Panc1 (cell line): ENCODE data around the gene ZCCHC7. TPM values are rescaled to one million over a fixed set of nuclear protein-coding genes. Genes with fewer than 3 reads are reported as not detected.

Source experiments
- ATAC-seq: fragments of 200-7000 bp; cut with Tn5 transposase; 2 replicates; pipeline ENCODE4 v1.9.1; 2020; ENCODE audit warnings: mild to moderate bottlenecking, moderate library complexity
- BruUV-seq: library from RNA; stranded (reverse); fragments of 400-500 nt; replicated peaks from 2 replicates; lab custom pipeline; 2021; lab: Mats Ljungman, UMichigan
- CTCF ChIA-PET: fragments of 300-600 bp; sonication (Branson Sonifier 250); formaldehyde crosslinking; loops from one replicate; lab custom pipeline; 2022; ENCODE audit warnings: antibody characterized with exemption; lab: Charles Lee
- POLR2A ChIA-PET: fragments of 300-600 bp; sonication (Branson Sonifier 250); formaldehyde crosslinking; loops from one replicate; lab custom pipeline; 2022; ENCODE audit warnings: antibody characterized with exemption; lab: Charles Lee
- DNase-seq: peaks from one replicate; pipeline ENCODE4 v3.0.0-alpha.2; 2010; ENCODE audit warnings: low read depth, low spot score
- H3K27ac ChIP-seq: 2 replicates; pipeline ENCODE4 v1.5.1; 2011; ENCODE audit warnings: mild to moderate bottlenecking, low read length, inconsistent platforms
- H3K27me3 ChIP-seq: fragments of 200-500 bp; sonication (Bioruptor generic); 2 replicates; pipeline ENCODE4 v1.6.0; 2014; ENCODE audit warnings: low read length, inconsistent platforms; ENCODE audit not compliant: control insufficient read depth, insufficient read depth
- H3K36me3 ChIP-seq: fragments of 200-500 bp; sonication (Bioruptor generic); 2 replicates; pipeline ENCODE4 v1.5.1; 2014; ENCODE audit warnings: inconsistent platforms, mild to moderate bottlenecking, low read length, moderate library complexity; ENCODE audit not compliant: control insufficient read depth, insufficient read depth
- H3K4me1 ChIP-seq: 2 replicates; pipeline ENCODE4 v1.5.1; 2011; ENCODE audit warnings: inconsistent platforms, mild to moderate bottlenecking, low read length, moderate library complexity; ENCODE audit not compliant: control insufficient read depth, insufficient read depth
- H3K4me3 ChIP-seq, 2 experiments: 2 replicates each; pipeline ENCODE4 v1.5.1; 2011 to 2012; ENCODE audit warnings: low read depth in 2 of 2, low read length in 2 of 2, mild to moderate bottlenecking in 2 of 2, inconsistent platforms in 1 of 2, moderate library complexity in 1 of 2
- H3K9me3 ChIP-seq: fragments of 200-500 bp; sonication (Bioruptor generic); 2 replicates; pipeline ENCODE4 v1.5.1; 2014; ENCODE audit warnings: low read depth, mild to moderate bottlenecking, inconsistent platforms, low read length, moderate library complexity; ENCODE audit not compliant: control insufficient read depth, insufficient read depth
- CTCF ChIP-seq: fragments of 450-650 bp; IDR thresholded peaks from 2 replicates; pipeline ENCODE4 v1.5.1; 2017; ENCODE audit warnings: mild to moderate bottlenecking
- POLR2AphosphoS5 ChIP-seq: IDR thresholded peaks from 2 replicates; pipeline ENCODE4 v1.6.1; 2012; ENCODE audit warnings: mild to moderate bottlenecking, low read depth, low read length, moderate library complexity
- REST ChIP-seq, 2 experiments: IDR thresholded peaks; 2 replicates each; pipeline ENCODE4 v1.6.1; 2011 to 2012; ENCODE audit warnings: low read depth in 2 of 2, control low read depth in 1 of 2, low read length in 1 of 2, mild to moderate bottlenecking in 1 of 2, moderate library complexity in 1 of 2; ENCODE audit not compliant: insufficient read depth in 1 of 2
- SIN3A ChIP-seq: IDR thresholded peaks from 2 replicates; pipeline ENCODE4 v1.6.1; 2012; ENCODE audit warnings: low read depth, mild to moderate bottlenecking, low read length, moderate library complexity, borderline replicate concordance; ENCODE audit not compliant: insufficient read depth
- TCF7L2 ChIP-seq: IDR thresholded peaks from 2 replicates; pipeline ENCODE4 v1.6.1; 2011; ENCODE audit warnings: mild to moderate bottlenecking, low read depth, low read length, inconsistent platforms
- in situ Hi-C: cut with HindIII; loops from 2 replicates; pipeline ENCODE4 v1.10.0; 2016; ENCODE audit warnings: low sequenced_read_pairs, low pct_unique_long_range_greater_than_20kb
- intact Hi-C: fragments of 100-400 bp; cut with micrococcal nuclease; formaldehyde crosslinking; loops from one replicate; pipeline ENCODE4 v1.10.0; 2022; ENCODE audit not compliant: unreplicated experiment
- total RNA-seq: library from RNA; stranded (reverse); gene quantifications from one replicate; pipeline ENCODE4 v1.2.1, GENCODE V29; 2021; ENCODE audit not compliant: unreplicated experiment

ZCCHC7 gene
- total RNA-seq, 1 experiment from 2014 or later, result 43.7 TPM

GRCh38 chr9:37097294-37097693, 23.1 kb upstream of the ZCCHC7 start:
- Histone ChIP-seq H3K9me3 (no peaks in the 10 kb centered on the region), H3K4me3 (no peak overlapping the region), H3K27me3 (no peaks in the 10 kb centered on the region), H3K27ac (no peak overlapping the region), H3K36me3 (no peaks in the 10 kb centered on the region), H3K4me1 (no peaks in the 10 kb centered on the region)
- CTCF ChIA-PET, result interaction anchor here (0.6 kb wide), 1 partner anchor 49 kb away, joined by 3 read pairs; no protein-coding TSS in a partner anchor
- BruUV-seq, result no TSS peak
- POLR2A ChIA-PET, result no interaction called here
- TF ChIP-seq REST (IDR thresholded peaks at IDR 0.05; ENCODE audit: insufficient read depth in 1 of 2, low read depth in 2 of 2, low read length in 1 of 2) (no peak), SIN3A (no peak), CTCF (no peak), POLR2AphosphoS5 (no peak), TCF7L2 (no peak)
- in situ Hi-C loops (no loop called here), intact Hi-C loops (no loop called here)
- DNase-seq (no peak), ATAC-seq (no peak)

GRCh38 chr9:37100327-37100726, 20.0 kb upstream of the ZCCHC7 start:
- Histone ChIP-seq H3K9me3 (no peaks in the 10 kb centered on the region), H3K36me3 (no peaks in the 10 kb centered on the region), H3K4me3 (no peak overlapping the region), H3K4me1 (no peaks in the 10 kb centered on the region), H3K27ac (no peak overlapping the region), H3K27me3 (no peaks in the 10 kb centered on the region)
- intact Hi-C loops (no loop called here), in situ Hi-C loops (no loop called here)
- DNase-seq (no peak), ATAC-seq (peak; percentile 41; the same call in 1 of the 2 replicates)
- ChIA-PET CTCF (no interaction called here), POLR2A (no interaction called here)
- no TSS peak for BruUV-seq
- TF ChIP-seq POLR2AphosphoS5, result no peak
- TF ChIP-seq CTCF, result no peak
- no peak for TF ChIP-seq REST (IDR thresholded peaks at IDR 0.05; ENCODE audit: insufficient read depth in 1 of 2, low read depth in 2 of 2, low read length in 1 of 2)
- no peak for TF ChIP-seq TCF7L2
- no peak for TF ChIP-seq SIN3A
